Measurements from ENCODE around the gene ZSWIM6. TPM values are rescaled to one million over a fixed set of nuclear protein-coding genes. Genes with fewer than 3 reads are reported as not detected.

Gene ZSWIM6
- total RNA-seq: 8.2 and 9.8 TPM in 2 replicates

DNA sequence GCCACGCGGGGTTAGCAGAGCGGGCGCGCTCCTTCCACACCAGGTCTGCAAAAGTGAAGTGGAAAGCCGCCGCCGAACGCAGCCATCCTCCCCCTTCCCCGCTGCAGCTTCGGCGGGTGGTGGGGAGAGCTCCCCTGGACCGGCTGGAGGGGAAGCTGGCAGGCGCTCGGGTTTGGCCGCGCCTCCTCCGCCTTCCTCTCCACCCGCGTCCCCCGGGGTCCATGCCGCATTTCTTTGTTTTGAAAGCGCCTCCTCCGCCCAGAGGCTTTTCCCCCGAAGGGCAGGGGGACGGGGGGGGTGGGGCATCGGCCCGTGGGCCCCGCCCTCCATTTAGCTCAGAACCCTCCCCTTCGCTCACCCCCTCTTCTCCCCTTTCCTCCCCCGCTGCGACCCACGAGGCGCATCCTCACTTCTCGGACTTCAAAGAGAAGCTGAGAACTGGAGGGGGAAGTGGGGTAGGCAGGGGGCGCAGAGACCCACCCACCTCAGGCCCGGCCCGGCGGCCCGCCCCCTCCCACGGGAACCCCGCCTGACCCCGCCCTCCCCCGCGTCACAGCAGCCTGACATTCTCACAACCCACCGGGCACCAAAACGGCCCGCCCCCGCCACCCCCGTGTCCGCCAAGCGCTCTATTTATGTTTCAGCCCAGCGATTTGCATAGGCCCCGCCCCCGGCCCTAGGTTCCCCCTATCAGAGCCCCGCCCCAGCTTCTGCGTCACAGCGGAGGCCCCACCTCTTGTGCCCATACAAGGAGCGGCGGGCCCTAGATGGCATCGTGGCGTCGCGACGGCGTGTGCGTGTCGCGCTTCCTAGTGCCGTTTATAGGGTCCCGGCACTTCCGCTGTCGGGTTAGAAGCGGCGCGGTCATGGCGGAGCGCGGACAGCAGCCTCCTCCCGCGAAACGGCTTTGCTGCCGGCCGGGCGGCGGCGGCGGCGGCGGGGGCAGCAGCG is at the start of gene ZSWIM6:
Gene ZSWIM6, plus strand, starts transcription at position 852 of the 951 bp plus-strand sequence. Its CDS starts 15 bp downstream, at position 867.

Other genes with a start within 250 kb of the ZSWIM6 start
- 43.4 and 63.7 TPM in 2 replicates for gene SMIM15, start 169.8 kb upstream of the ZSWIM6 start, total RNA-seq

Measured in smooth muscle cell of bladder (primary cell).